ENCODE measurements around the gene MAPK8IP2.

MAPK8IP2 gene

DNA sequence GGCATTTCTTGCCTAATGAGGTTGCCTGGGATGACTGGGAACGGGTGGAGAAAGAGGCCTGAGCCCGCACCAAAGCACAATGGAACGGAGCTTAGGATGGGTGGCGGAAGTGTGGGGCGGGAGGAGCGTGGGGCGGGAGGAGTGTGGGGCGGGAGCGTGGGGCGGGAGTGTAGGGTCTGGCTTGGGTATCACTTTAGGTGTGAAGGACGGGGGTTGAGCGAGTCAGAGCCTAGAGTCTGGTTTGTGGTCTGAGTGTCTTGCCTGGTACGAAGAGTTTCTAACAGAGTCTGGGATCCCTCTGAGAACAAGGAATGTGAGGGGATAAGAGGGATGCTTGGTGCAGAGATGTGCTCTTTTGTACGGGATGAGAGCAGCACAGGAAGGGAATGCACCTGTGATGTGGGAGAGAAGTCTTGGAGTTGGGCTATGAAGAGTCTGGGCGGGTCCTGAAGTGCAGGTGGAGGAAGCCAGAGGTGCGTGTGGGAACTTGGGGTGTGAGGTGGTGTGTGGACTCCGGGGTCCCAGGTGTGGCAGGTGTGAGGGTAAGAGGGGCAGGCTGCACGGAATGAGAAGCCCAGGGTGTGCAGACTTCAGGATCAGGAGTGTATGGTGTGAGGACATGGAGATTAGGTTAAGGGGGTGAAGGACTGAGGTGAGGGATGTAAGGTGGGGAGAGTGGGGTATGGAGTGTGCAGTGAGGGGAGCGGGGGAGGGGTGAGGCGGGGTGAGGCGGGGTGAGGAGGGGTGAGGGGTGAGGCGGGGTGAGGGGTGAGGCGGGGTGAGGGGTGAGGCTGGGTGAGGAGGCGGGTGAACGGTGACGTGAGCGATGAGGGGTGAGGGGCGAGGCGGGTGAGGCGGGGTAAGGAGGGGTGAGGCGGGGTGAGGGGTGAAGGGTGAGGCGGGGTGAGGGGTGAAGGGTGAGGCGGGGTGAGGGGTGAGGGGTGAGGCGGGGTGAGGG, 38.9 kb upstream of the MAPK8IP2 start:
- 0 out of 2 replicates have a peak, but pooled peaks cover 4% of the 10 kb centered on the region for H3K27me3 ChIP-seq
- no peaks in the 10 kb centered on the region for H3K4me1 ChIP-seq

DNA sequence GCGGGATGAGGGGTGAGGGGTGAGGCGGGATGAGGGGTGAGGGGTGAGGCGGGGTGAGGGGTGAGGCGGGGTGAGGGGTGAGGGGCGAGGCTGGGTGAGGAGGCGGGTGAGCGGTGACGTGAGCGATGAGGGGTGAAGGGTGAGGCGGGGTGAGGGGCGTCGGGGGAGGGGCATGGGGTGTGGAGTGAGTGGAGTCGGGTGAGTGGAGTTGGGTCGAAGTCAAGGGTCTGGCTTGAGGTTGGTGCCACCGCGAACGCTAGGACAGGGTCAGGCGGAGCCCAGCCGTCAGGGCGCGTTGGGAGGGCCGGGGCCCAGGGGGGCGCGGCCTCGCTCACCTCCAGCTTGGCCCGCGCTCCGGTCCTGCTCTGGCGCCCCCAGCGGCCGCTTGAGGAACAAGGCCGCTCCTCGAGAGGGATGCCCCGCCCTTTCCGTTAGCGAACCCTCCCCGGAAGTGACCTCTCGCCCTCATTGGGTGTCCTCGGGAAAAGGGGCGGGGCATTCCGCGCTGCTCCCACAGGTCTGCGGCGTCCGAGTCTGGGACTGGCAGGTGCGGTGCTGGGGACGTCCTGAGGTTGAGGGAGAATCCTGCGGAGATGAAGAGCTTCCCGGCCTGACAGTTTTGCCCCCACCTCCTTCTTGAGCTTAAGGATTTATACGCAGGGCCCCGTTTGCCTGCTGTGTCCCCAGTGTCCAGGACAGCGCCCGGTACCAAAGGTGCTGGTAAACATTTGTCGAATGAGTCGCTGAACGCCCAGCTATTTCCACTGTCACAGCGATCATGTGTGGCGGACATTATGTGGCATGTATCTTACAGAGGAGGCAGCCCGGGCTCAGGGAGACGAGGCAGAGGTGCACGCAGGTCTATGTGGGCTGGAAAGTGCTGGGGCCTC, 37.8 kb upstream of the MAPK8IP2 start, which contains the start of gene SYCE3:
Gene SYCE3 (minus strand): TSS at position 397 of the 890 bp plus-strand sequence. CDS start 6,514 bp downstream, outside the sequence.
- no peaks in the 10 kb centered on the region for H3K36me3 ChIP-seq
- no peaks in the 10 kb centered on the region for H3K4me1 ChIP-seq
- H3K9me3 ChIP-seq = no peaks in the 10 kb centered on the region
- DNase-seq = peak; percentile 99
- TF ChIP-seq, protein P1, sequence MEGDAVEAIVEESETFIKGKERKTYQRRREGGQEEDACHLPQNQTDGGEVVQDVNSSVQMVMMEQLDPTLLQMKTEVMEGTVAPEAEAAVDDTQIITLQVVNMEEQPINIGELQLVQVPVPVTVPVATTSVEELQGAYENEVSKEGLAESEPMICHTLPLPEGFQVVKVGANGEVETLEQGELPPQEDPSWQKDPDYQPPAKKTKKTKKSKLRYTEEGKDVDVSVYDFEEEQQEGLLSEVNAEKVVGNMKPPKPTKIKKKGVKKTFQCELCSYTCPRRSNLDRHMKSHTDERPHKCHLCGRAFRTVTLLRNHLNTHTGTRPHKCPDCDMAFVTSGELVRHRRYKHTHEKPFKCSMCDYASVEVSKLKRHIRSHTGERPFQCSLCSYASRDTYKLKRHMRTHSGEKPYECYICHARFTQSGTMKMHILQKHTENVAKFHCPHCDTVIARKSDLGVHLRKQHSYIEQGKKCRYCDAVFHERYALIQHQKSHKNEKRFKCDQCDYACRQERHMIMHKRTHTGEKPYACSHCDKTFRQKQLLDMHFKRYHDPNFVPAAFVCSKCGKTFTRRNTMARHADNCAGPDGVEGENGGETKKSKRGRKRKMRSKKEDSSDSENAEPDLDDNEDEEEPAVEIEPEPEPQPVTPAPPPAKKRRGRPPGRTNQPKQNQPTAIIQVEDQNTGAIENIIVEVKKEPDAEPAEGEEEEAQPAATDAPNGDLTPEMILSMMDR (IDR thresholded peaks at IDR 0.05; ENCODE audit: low read depth, low read length) = peak; percentile 88
- peak within 1 kb of the TSS; percentile 73 for H3K4me3 ChIP-seq (ENCODE audit: low read depth, low read length)
- 0 out of 2 replicates have a peak, but pooled peaks cover 4% of the 10 kb centered on the region for H3K27me3 ChIP-seq

More for the DNA sequence above, 38.9 kb upstream of the MAPK8IP2 start:
- Histone ChIP-seq H3K4me3 (ENCODE audit: low read depth, low read length) (no peak overlapping the region), H3K9me3 (no peaks in the 10 kb centered on the region), H3K36me3 (no peaks in the 10 kb centered on the region)
- DNase-seq = no peak
- TF ChIP-seq, protein P1 (IDR thresholded peaks at IDR 0.05; ENCODE audit: low read depth, low read length) = no peak

DNA sequence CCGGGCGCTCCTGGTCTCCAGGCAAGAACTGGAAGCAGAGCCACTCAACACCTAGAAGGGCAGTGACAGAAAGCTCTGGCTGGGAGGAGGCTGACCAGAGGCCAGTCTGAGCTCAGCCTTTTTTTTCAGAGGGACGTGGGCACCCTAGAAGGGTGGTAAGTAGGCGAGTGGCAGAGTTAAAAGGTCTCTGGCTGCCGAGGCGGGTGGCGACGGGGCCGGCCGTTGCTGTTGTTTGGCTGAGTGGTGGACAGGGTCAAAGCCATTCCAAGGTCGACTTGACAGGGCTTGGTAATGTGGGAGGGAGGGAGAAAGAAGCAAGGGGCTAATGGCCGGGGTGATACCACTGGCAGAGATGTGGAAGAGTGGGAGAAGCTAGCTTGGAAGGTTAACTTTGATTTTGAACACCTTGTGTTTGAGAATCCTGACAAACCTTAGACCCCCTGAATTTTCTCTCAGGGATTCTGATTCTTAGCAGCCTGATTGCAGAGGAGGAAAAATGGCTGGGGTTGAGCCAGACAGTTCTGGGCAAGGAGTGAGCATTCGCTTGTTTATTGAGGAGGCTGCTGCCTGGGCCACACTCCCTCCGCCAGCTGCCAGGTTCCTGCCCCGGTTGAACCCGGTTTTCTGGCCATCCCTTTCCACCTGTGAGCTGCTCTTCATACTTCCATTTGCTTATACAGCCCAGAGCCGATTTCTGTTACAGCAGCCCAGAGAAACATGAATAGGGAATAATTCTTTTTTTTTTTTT, 37.0 kb upstream of the MAPK8IP2 start:
- Histone ChIP-seq H3K4me1 (no peaks in the 10 kb centered on the region), H3K36me3 (no peaks in the 10 kb centered on the region), H3K27me3 (0 out of 2 replicates have a peak, but pooled peaks cover 4% of the 10 kb centered on the region), H3K9me3 (no peaks in the 10 kb centered on the region), H3K4me3 (ENCODE audit: low read depth, low read length) (peak overlapping the region; percentile 73)
- TF ChIP-seq, protein P1 (IDR thresholded peaks at IDR 0.05; ENCODE audit: low read depth, low read length) = no peak
- DNase-seq = no peak

DNA sequence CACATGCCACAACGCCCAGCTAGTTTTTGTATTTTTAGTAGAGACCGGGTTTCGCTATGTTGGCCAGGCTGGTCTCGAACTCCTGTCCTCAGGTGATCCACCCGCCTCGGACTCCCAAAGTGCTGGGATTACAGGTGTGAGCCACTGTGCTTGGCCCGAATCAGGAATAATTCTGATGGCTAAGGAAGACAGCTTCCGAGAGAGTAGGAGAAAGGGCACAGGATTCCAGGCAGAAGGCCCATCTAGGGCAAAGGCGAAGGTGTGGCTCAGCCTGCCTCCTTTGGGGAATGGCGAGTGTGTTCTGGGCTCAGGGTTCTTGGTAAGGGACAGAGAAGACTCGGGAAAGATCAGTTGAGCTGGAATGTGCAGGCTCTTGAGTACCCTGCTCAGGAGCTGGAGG, 36.3 kb upstream of the MAPK8IP2 start:
- TF ChIP-seq, protein P1 (IDR thresholded peaks at IDR 0.05; ENCODE audit: low read depth, low read length) = no peak
- no peak for DNase-seq

DNA sequence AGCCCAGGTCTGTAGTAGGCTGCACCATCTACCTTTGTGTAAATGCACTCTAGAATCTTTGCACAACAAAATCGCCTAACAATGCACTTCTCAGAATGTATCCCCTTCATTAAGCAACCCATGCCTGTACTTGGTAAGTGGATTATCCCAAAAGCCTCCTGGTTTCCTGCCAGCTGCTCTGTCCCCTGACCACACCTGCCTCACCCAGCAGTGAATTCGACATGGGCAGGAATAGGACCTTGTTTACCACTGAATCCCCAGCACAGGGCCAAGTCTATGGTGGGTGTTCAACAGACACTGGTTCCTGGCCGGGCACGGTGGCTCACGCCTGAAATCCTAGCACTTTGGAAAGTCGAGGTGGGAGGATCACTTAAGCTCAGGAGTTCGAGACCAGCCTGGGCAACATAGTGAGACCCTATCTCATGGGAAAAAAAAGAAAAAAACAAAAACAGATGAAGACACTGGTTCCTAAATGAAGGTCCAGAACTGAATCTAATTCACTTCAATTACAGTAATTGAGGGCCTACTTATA, 32.8 kb upstream of the MAPK8IP2 start:
- no peaks in the 10 kb centered on the region for H3K4me1 ChIP-seq
- 0 out of 2 replicates have a peak, but pooled peaks cover 4% of the 10 kb centered on the region for H3K27me3 ChIP-seq
- H3K36me3 ChIP-seq = peaks cover 7% of the 10 kb centered on the region; the same call in 1 of the 2 replicates
- DNase-seq = no peak
- TF ChIP-seq, protein P1 (IDR thresholded peaks at IDR 0.05; ENCODE audit: low read depth, low read length) = no peak
- no peak overlapping the region for H3K4me3 ChIP-seq (ENCODE audit: low read depth, low read length)
- no peaks in the 10 kb centered on the region for H3K9me3 ChIP-seq

More for the DNA sequence above, 36.3 kb upstream of the MAPK8IP2 start:
- Histone ChIP-seq H3K36me3 (no peaks in the 10 kb centered on the region), H3K4me1 (no peaks in the 10 kb centered on the region), H3K27me3 (0 out of 2 replicates have a peak, but pooled peaks cover 4% of the 10 kb centered on the region), H3K9me3 (no peaks in the 10 kb centered on the region), H3K4me3 (ENCODE audit: low read depth, low read length) (no peak overlapping the region)

Data from BE2C (cell line).